Measurements from ENCODE around the gene MAPK14. TPM values are rescaled to one million over a fixed set of nuclear protein-coding genes. Genes with fewer than 3 reads are reported as not detected.

Gene MAPK14
- total and polyA plus RNA-seq, 7 donors = 11.8 to 42.0 (median 31.0) TPM

DNA sequence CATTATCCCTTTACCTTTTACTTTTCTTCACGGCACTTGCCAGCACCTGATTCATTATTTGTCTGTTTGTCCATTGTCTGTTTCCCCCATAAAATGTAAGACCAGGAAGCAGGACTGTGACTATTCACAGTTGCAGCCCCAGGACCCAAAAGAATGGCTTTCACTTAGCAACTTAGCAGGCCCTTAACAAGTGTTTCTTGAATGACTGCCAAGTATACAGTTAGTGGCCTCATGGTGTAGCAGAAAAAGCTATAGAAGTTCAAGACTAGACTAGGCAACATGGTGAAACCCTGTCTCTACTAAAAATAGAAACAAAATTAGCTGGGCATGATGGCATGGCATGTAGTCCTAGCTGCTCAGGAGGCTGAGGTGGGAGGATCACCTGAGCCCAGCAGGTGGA is 7.5 kb upstream of the MAPK14 start:
- 0 to 29% (median 25%) methylated on average over 1 of the region's 1 CpG for WGBS, 3 donors
- no peak for DNase-seq
- Histone ChIP-seq H3K36me3 (ENCODE audit: insufficient read depth in 1 of 2, low read depth in 1 of 2) (no peaks in the 10 kb centered on the region), H3K9me3 (no peaks in the 10 kb centered on the region), H3K4me1 (no peaks in the 10 kb centered on the region), H3K27ac (no peak overlapping the region), H3K4me3 (no peak overlapping the region), H3K27me3 (ENCODE audit: insufficient read depth in 3 of 3, low read length in 2 of 3) (no peaks in the 10 kb centered on the region)
- TF ChIP-seq, protein P1, sequence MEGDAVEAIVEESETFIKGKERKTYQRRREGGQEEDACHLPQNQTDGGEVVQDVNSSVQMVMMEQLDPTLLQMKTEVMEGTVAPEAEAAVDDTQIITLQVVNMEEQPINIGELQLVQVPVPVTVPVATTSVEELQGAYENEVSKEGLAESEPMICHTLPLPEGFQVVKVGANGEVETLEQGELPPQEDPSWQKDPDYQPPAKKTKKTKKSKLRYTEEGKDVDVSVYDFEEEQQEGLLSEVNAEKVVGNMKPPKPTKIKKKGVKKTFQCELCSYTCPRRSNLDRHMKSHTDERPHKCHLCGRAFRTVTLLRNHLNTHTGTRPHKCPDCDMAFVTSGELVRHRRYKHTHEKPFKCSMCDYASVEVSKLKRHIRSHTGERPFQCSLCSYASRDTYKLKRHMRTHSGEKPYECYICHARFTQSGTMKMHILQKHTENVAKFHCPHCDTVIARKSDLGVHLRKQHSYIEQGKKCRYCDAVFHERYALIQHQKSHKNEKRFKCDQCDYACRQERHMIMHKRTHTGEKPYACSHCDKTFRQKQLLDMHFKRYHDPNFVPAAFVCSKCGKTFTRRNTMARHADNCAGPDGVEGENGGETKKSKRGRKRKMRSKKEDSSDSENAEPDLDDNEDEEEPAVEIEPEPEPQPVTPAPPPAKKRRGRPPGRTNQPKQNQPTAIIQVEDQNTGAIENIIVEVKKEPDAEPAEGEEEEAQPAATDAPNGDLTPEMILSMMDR (IDR thresholded peaks at IDR 0.05) = no peak
- ATAC-seq = no peak
- intact Hi-C loops (cut with DNase I) = loop anchor here (5.0 to 10.0 kb wide), 2 partner anchors 177 to 345 kb away; partner anchors contain the start of gene BRPF3 (in 1 of the 2)

DNA sequence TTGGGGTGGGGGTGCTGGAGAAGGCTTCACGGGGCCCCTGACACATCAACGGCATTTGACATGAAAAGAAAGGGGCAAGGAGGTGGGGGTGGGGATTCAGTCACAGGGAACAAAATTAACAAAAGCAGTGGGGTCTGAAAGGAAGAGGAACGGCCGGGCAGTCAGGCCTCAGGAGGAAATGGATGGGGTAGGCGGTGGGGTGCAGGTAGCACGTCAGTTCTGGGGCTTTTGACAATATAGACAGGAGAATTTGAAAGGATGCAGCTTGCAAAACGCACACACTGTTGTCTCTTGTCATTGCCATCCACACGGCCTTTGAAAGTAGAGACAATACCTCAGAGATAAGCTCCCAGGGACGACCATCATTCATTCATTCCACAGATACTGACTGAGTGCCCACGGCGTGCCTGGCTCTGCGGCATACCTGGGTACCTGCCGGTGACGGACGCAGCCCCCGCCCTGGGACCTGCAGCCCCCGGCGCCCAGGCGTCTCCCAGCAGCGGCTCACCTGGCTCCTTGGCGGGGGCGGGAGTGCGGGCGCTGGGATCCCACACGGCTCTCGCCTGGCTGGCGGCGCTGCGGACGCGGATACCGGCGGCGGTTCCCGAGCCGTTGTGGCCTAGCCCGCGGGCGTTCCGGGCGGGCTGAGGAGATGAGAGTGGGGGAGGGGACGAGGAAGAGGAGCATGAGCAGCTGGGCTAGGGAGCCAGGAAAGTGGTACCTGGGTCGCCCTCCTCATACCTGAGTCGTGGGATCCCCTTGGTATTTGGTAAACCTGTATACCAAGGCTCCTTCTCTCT is 3.4 kb upstream of the MAPK14 start, which contains the start of gene SLC26A8:
Gene SLC26A8, minus strand, starts transcription at position 646 of the 800 bp plus-strand sequence. CDS start 4,934 bp downstream, outside the sequence.
- H3K4me3 ChIP-seq = no peak within 1 kb of the TSS
- WGBS, 3 donors = 21 to 24% (median 21%) methylated on average over 40 to 44 of the region's 44 CpGs
- TF ChIP-seq, protein P1 (IDR thresholded peaks at IDR 0.05) = no peak
- no peaks in the 10 kb centered on the region for H3K27me3 ChIP-seq (ENCODE audit: insufficient read depth in 3 of 3, low read length in 2 of 3)
- H3K4me1 ChIP-seq = no peaks in the 10 kb centered on the region
- no peak for ATAC-seq
- intact Hi-C loops (cut with DNase I) = loop anchor here (5.0 to 10.0 kb wide), 2 partner anchors 173 to 341 kb away; partner anchors contain the start of gene BRPF3 (in 1 of the 2)
- no peak within 1 kb of the TSS for H3K27ac ChIP-seq
- peak in 1 of 2 donors; percentile 48 for DNase-seq
- H3K9me3 ChIP-seq = no peaks in the 10 kb centered on the region
- H3K36me3 ChIP-seq (ENCODE audit: insufficient read depth in 1 of 2, low read depth in 1 of 2) = no peaks in the 10 kb centered on the region

DNA sequence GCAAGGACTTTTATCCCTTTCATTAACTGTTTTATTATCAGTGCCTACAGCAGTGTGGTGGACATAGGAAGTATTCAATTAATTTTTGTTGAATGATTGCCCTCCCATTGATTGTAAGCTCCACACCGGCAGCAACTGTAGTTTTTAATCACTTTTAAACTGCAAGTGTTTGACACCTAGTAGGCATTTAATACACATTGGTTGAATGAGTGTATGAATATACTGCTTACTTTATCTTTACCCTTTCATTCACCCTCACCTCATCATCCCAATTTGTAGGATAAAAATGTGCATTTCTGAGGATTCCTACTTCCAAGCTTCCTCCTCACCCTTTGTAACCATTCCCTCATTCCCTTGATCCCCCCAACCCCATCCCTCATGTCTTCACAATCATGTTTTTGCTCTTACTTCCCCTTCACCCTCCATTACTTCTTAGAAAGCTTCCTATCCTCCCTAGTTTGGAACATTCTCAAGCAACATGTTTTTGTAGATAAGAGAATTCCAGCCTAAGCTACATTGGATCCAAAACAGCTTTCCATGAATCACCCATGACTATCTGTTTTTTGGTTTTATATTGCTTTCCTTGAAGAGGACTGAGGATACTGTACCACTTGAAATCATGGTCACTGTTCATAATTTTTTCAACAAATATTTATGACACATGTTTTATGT is 2.2 kb upstream of the MAPK14 start:
- ATAC-seq = no peak
- DNase-seq = no peak
- Histone ChIP-seq H3K27ac (no peak overlapping the region), H3K36me3 (ENCODE audit: insufficient read depth in 1 of 2, low read depth in 1 of 2) (no peaks in the 10 kb centered on the region), H3K4me3 (no peak overlapping the region), H3K4me1 (peaks cover 8% of the 10 kb centered on the region), H3K9me3 (no peaks in the 10 kb centered on the region), H3K27me3 (ENCODE audit: insufficient read depth in 3 of 3, low read length in 2 of 3) (no peaks in the 10 kb centered on the region)
- TF ChIP-seq, protein P1 (IDR thresholded peaks at IDR 0.05) = no peak
- intact Hi-C loops (cut with DNase I) = loop anchor here in 1 of 2 donors (10.0 kb wide), 1 partner anchor 339 kb away; no protein-coding TSS in a partner anchor
- 84 to 93% (median 92%) methylated on average over 1 of the region's 1 CpG for WGBS, 3 donors

DNA sequence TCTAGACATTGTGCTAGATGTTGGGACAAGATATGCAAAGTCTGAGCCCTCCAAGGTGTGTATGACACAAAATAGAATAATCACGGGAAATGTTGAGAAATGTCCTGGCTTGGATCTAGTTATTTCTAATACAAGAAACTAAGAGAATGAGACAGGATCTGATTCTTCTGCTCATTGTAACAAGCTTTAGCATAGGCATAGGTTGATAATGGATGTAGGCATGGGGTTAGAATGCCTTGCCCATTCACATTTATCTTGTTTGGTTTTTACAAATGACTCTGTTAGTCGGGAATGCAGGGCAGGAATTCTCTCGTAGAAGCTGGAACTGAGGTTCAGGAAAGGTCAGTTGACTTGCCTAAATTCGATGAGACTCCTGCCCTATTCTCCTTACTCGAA is 1.7 kb upstream of the MAPK14 start:
- TF ChIP-seq, protein P1 (IDR thresholded peaks at IDR 0.05) = no peak
- no peak overlapping the region for H3K27ac ChIP-seq
- H3K9me3 ChIP-seq = no peaks in the 10 kb centered on the region
- 50 to 60% (median 54%) methylated on average over 5 of the region's 5 CpGs for WGBS, 3 donors
- H3K27me3 ChIP-seq (ENCODE audit: insufficient read depth in 3 of 3, low read length in 2 of 3) = no peaks in the 10 kb centered on the region
- ATAC-seq (no peak), DNase-seq (no peak)
- H3K4me3 ChIP-seq = no peak overlapping the region
- intact Hi-C loops (cut with DNase I) = loop anchor here (2.0 to 10.0 kb wide), 3 partner anchors 69 to 339 kb away; partner anchors contain the start of gene BRPF3 (in 1 of the 2)
- peaks cover 8% of the 10 kb centered on the region for H3K4me1 ChIP-seq
- no peaks in the 10 kb centered on the region for H3K36me3 ChIP-seq (ENCODE audit: insufficient read depth in 1 of 2, low read depth in 1 of 2)

All from psoas muscle (tissue), 8 donors.